ENCODE results near the gene LNPK. TPM values are rescaled to one million over a fixed set of nuclear protein-coding genes. Genes with fewer than 3 reads are reported as not detected.
A peak's percentile ranks its signal among the peaks of the same experiment; 100 is the strongest.

The LNPK gene
- total RNA-seq, 1 experiment from 2014 or later = 43.8 TPM

DNA sequence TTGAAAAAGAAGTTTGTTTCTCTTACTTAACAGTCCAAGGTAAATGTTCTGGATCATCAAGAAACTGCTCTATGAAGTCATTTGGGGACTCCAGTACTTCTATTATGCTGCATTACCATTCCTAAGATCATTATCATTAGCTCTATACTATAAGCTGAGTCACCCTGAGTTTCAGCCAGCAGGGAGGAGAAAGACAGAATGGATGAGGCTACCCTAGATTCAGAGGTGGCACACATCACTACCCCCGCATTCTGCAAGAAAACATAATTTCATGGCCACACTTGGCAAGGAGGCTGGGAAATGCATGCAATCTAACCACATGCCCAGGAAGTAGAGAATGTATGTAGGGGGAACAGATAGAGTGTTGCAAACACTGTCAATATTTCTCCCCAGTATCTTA, 16.6 kb upstream of the LNPK start:
- H3K4me2 ChIP-seq = no peak overlapping the region
- POLR2A ChIA-PET (ENCODE audit: unreplicated experiment) = no interaction called here
- no peaks in the 10 kb centered on the region for H3K9me3 ChIP-seq (ENCODE audit: insufficient read depth, low read depth)
- H4K20me1 ChIP-seq (ENCODE audit: insufficient read depth) = no peaks in the 10 kb centered on the region
- no peak overlapping the region for H3K4me3 ChIP-seq
- CTCF ChIA-PET = no interaction called here
- peak; percentile 18 to 67 for DNase-seq
- no peak overlapping the region for H2AFZ ChIP-seq
- H3K36me3 ChIP-seq (ENCODE audit: low read depth) = no peaks in the 10 kb centered on the region
- H3F3A ChIP-seq (ENCODE audit: insufficient read depth, low read depth) = no peaks in the 10 kb centered on the region
- H3K79me2 ChIP-seq (ENCODE audit: low read depth) = no peaks in the 10 kb centered on the region
- no peaks in the 10 kb centered on the region for H3K4me1 ChIP-seq (replicated peaks; ENCODE audit: insufficient read depth)
- H3K27me3 ChIP-seq (ENCODE audit: insufficient read depth, low read depth) = no peaks in the 10 kb centered on the region
- TF ChIP-seq, protein P1, sequence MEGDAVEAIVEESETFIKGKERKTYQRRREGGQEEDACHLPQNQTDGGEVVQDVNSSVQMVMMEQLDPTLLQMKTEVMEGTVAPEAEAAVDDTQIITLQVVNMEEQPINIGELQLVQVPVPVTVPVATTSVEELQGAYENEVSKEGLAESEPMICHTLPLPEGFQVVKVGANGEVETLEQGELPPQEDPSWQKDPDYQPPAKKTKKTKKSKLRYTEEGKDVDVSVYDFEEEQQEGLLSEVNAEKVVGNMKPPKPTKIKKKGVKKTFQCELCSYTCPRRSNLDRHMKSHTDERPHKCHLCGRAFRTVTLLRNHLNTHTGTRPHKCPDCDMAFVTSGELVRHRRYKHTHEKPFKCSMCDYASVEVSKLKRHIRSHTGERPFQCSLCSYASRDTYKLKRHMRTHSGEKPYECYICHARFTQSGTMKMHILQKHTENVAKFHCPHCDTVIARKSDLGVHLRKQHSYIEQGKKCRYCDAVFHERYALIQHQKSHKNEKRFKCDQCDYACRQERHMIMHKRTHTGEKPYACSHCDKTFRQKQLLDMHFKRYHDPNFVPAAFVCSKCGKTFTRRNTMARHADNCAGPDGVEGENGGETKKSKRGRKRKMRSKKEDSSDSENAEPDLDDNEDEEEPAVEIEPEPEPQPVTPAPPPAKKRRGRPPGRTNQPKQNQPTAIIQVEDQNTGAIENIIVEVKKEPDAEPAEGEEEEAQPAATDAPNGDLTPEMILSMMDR (conservative IDR thresholded peaks at IDR 0.05) = no peak
- TF ChIP-seq EZH2 (IDR thresholded peaks at IDR 0.05; ENCODE audit: low read depth) = no peak
- no peak overlapping the region for H3K27ac ChIP-seq
- H3K9me2 ChIP-seq (ENCODE audit: insufficient read depth) = peaks cover 3% of the 10 kb centered on the region; the same call in 1 of the 2 replicates
- BruUV-seq (replicated peaks) = no TSS peak
- intact Hi-C loops (cut with micrococcal nuclease; ENCODE audit: unreplicated experiment) = no loop called here

DNA sequence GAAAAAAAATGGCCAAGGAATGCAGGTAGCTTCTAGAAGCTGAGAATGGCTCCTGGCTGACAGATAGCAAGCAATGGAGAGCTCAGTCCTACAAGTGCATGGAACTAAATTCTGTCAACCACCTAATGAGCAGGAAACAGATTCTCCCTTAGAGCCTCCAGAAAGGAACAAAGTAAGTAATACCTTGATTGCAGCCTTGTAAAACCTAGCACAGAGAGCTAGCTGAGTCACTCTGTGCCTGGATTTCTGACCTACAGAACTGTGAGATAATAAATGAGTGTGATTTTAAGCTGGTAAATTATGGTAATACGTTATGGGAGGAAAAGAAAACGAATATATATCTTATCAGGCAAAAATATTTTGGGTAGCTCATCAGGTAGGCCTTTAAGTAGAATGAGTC, 7.4 kb upstream of the LNPK start:
- TF ChIP-seq, protein P1 (conservative IDR thresholded peaks at IDR 0.05) = no peak
- TF ChIP-seq EZH2 (IDR thresholded peaks at IDR 0.05; ENCODE audit: low read depth) = no peak
- no peaks in the 10 kb centered on the region for H3K36me3 ChIP-seq (ENCODE audit: low read depth)
- no peak for DNase-seq
- no peak overlapping the region for H3K4me3 ChIP-seq
- ChIA-PET POLR2A (ENCODE audit: unreplicated experiment) (no interaction called here), CTCF (no interaction called here)
- H3K4me1 ChIP-seq (replicated peaks; ENCODE audit: insufficient read depth) = no peaks in the 10 kb centered on the region
- H3F3A ChIP-seq (ENCODE audit: insufficient read depth, low read depth) = no peaks in the 10 kb centered on the region
- BruUV-seq (replicated peaks) = no TSS peak
- no peak overlapping the region for H3K4me2 ChIP-seq
- H4K20me1 ChIP-seq (ENCODE audit: insufficient read depth) = no peaks in the 10 kb centered on the region
- no peak overlapping the region for H2AFZ ChIP-seq
- intact Hi-C loops (cut with micrococcal nuclease; ENCODE audit: unreplicated experiment) = loop anchor here (10.0 kb wide), 2 partner anchors 635 to 825 kb away; partner anchors contain the start of gene ATP5MC3
- no peaks in the 10 kb centered on the region for H3K9me3 ChIP-seq (ENCODE audit: insufficient read depth, low read depth)
- H3K27me3 ChIP-seq (ENCODE audit: insufficient read depth, low read depth) = no peaks in the 10 kb centered on the region
- H3K27ac ChIP-seq = no peak overlapping the region
- H3K79me2 ChIP-seq (ENCODE audit: low read depth) = no peaks in the 10 kb centered on the region
- no peaks in the 10 kb centered on the region for H3K9me2 ChIP-seq (ENCODE audit: insufficient read depth)

DNA sequence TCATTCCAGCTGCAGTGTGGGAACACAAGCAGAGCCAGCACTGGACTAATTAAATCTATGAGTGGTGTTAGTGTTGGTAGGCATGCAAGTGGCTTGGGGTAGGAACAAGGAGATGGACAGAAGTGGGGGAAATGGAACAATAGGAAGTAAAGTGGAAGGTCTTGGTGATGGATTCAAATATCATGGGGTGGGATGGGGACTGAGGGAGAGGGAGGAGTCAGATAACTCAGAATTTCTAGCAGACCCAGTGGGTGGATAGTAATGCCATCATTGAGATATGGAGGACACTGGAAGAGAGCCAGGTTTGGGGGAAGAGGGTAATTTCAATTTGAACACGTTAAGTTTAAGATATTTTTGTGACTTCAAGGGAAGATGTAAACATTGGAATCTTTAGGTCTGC, 2.9 kb upstream of the LNPK start:
- Histone ChIP-seq H3K79me2 (ENCODE audit: low read depth) (peaks cover 14% of the 10 kb centered on the region), H3F3A (ENCODE audit: insufficient read depth, low read depth) (0 out of 2 replicates have a peak, but pooled peaks cover 9% of the 10 kb centered on the region), H3K9me2 (ENCODE audit: insufficient read depth) (no peaks in the 10 kb centered on the region), H2AFZ (no peak overlapping the region), H3K4me2 (no peak overlapping the region), H3K4me3 (no peak overlapping the region), H3K36me3 (ENCODE audit: low read depth) (no peaks in the 10 kb centered on the region), H3K4me1 (replicated peaks; ENCODE audit: insufficient read depth) (peaks cover 16% of the 10 kb centered on the region), H3K9me3 (ENCODE audit: insufficient read depth, low read depth) (no peaks in the 10 kb centered on the region), H3K27ac (no peak overlapping the region), H4K20me1 (ENCODE audit: insufficient read depth) (no peaks in the 10 kb centered on the region), H3K27me3 (ENCODE audit: insufficient read depth, low read depth) (no peaks in the 10 kb centered on the region)
- TF ChIP-seq, protein P1 (conservative IDR thresholded peaks at IDR 0.05) = no peak
- TF ChIP-seq EZH2 (IDR thresholded peaks at IDR 0.05; ENCODE audit: low read depth) = no peak
- ChIA-PET CTCF (interaction anchor here (0.7 kb wide), 1 partner anchor 52 kb away, joined by 4 read pairs; no protein-coding TSS in a partner anchor), POLR2A (ENCODE audit: unreplicated experiment) (no interaction called here)
- intact Hi-C loops (cut with micrococcal nuclease; ENCODE audit: unreplicated experiment) = loop anchor here (10.0 kb wide), 2 partner anchors 640 to 820 kb away; partner anchors contain the start of gene ATP5MC3
- no peak for DNase-seq
- BruUV-seq (replicated peaks) = no TSS peak

Data from PC-9 (cell line).